ENCODE measurements around the gene EOLA1. TPM values are rescaled to one million over a fixed set of nuclear protein-coding genes. Genes with fewer than 3 reads are reported as not detected.

The EOLA1 gene
- polyA plus RNA-seq, 1 donor from 2014 or later, result 31.1 TPM

DNA sequence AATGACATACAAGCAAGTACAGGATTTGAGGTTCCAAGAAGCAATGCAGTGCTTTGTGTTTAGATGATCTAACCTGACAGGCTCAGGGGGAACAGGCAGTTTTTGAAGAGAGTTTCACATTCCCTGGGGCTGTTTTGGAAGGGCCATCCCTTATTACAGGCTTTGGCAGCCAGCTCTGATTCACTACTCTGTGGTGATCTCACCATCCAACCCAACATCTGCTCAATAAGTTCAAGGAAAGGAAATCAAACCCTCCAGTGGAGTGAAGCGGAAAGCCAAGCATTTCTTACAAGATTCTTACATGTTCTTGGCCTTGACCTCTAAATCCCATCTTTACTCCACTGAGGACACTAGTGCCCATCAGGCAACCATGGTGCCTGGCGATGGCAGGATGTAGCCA, 43.2 kb upstream of the EOLA1 start:
- H4K20me1 ChIP-seq (ENCODE audit: insufficient read depth), result no peaks in the 10 kb centered on the region
- no peaks in the 10 kb centered on the region for H3K9me2 ChIP-seq (ENCODE audit: insufficient read depth, low read length)
- no peaks in the 10 kb centered on the region for H3F3A ChIP-seq (ENCODE audit: insufficient read depth, low read length, poor library complexity, severe bottlenecking)
- H3K27me3 ChIP-seq (ENCODE audit: insufficient read depth, low read depth, low read length), result no peaks in the 10 kb centered on the region
- no peaks in the 10 kb centered on the region for H3K36me3 ChIP-seq (ENCODE audit: insufficient read depth, low read length)
- H3K4me2 ChIP-seq (ENCODE audit: low read length), result no peak overlapping the region
- H3K9me3 ChIP-seq (ENCODE audit: low read length), result no peaks in the 10 kb centered on the region
- no peak overlapping the region for H2AFZ ChIP-seq (ENCODE audit: low read depth, low read length)
- no peak overlapping the region for H3K4me3 ChIP-seq (ENCODE audit: low read length)
- H3K79me2 ChIP-seq (replicated peaks; ENCODE audit: insufficient read depth, low read length), result no peaks in the 10 kb centered on the region
- H3K9ac ChIP-seq (ENCODE audit: low read length), result no peak overlapping the region
- no peak for TF ChIP-seq SMC3 (conservative IDR thresholded peaks at IDR 0.05; ENCODE audit: poor library complexity)
- TF ChIP-seq EP300 (conservative IDR thresholded peaks at IDR 0.05; ENCODE audit: poor library complexity, severe bottlenecking), result no peak
- no peak for TF ChIP-seq RAD21 (conservative IDR thresholded peaks at IDR 0.05)
- no peak for TF ChIP-seq MXI1 (conservative IDR thresholded peaks at IDR 0.05; ENCODE audit: poor library complexity, severe bottlenecking)
- TF ChIP-seq TAF1 (IDR thresholded peaks at IDR 0.05; ENCODE audit: low read depth), result no peak
- TF ChIP-seq REST (IDR thresholded peaks at IDR 0.05; ENCODE audit: borderline replicate concordance), result no peak
- TF ChIP-seq POLR2AphosphoS5 (IDR thresholded peaks at IDR 0.05), result no peak
- no peak for TF ChIP-seq EZH2 (IDR thresholded peaks at IDR 0.05; ENCODE audit: borderline replicate concordance, insufficient read depth, low read length, poor library complexity, severe bottlenecking)
- no peak for TF ChIP-seq CTCF (IDR thresholded peaks at IDR 0.05; ENCODE audit: poor library complexity, severe bottlenecking)
- H3K27ac ChIP-seq (ENCODE audit: low read length), result no peak overlapping the region

GRCh38 chrX:149498767-149499166, 42.0 kb upstream of the EOLA1 start:
- no peaks in the 10 kb centered on the region for H4K20me1 ChIP-seq (ENCODE audit: insufficient read depth)
- no peaks in the 10 kb centered on the region for H3F3A ChIP-seq (ENCODE audit: insufficient read depth, low read length, poor library complexity, severe bottlenecking)
- no peak overlapping the region for H2AFZ ChIP-seq (ENCODE audit: low read depth, low read length)

More at GRCh38 chrX:149498767-149499166, 42.0 kb upstream of the EOLA1 start:
- no peaks in the 10 kb centered on the region for H3K9me3 ChIP-seq (ENCODE audit: low read length)
- H3K27ac ChIP-seq (ENCODE audit: low read length), result no peak overlapping the region
- H3K9me2 ChIP-seq (ENCODE audit: insufficient read depth, low read length), result no peaks in the 10 kb centered on the region
- H3K4me3 ChIP-seq (ENCODE audit: low read length), result no peak overlapping the region
- no peaks in the 10 kb centered on the region for H3K36me3 ChIP-seq (ENCODE audit: insufficient read depth, low read length)
- TF ChIP-seq REST (IDR thresholded peaks at IDR 0.05; ENCODE audit: borderline replicate concordance) (no peak), EP300 (conservative IDR thresholded peaks at IDR 0.05; ENCODE audit: poor library complexity, severe bottlenecking) (no peak), MXI1 (conservative IDR thresholded peaks at IDR 0.05; ENCODE audit: poor library complexity, severe bottlenecking) (no peak), TAF1 (IDR thresholded peaks at IDR 0.05; ENCODE audit: low read depth) (no peak), SMC3 (conservative IDR thresholded peaks at IDR 0.05; ENCODE audit: poor library complexity) (no peak), RAD21 (conservative IDR thresholded peaks at IDR 0.05) (no peak), EZH2 (IDR thresholded peaks at IDR 0.05; ENCODE audit: borderline replicate concordance, insufficient read depth, low read length, poor library complexity, severe bottlenecking) (no peak), CTCF (IDR thresholded peaks at IDR 0.05; ENCODE audit: poor library complexity, severe bottlenecking) (no peak), POLR2AphosphoS5 (IDR thresholded peaks at IDR 0.05) (no peak)
- no peak overlapping the region for H3K9ac ChIP-seq (ENCODE audit: low read length)
- H3K79me2 ChIP-seq (replicated peaks; ENCODE audit: insufficient read depth, low read length), result no peaks in the 10 kb centered on the region
- H3K27me3 ChIP-seq (ENCODE audit: insufficient read depth, low read depth, low read length), result no peaks in the 10 kb centered on the region
- no peak overlapping the region for H3K4me2 ChIP-seq (ENCODE audit: low read length)

Data from neural cell (in vitro differentiated cells).